ENCODE data around the gene FBXL17.

FBXL17 gene

GRCh38 chr5:107821288-107821687 lies 560.6 kb downstream of the FBXL17 start:
- Histone ChIP-seq H3K27me3 (ENCODE audit: insufficient read depth, low read length, poor library complexity, severe bottlenecking) (no peaks in the 10 kb centered on the region), H3K4me2 (ENCODE audit: low read depth, low read length, poor library complexity, severe bottlenecking) (no peak overlapping the region), H3K9ac (ENCODE audit: low read depth, low read length, poor library complexity, severe bottlenecking) (no peak overlapping the region), H3K9me2 (replicated peaks; ENCODE audit: low read depth, low read length) (no peaks in the 10 kb centered on the region), H3F3A (ENCODE audit: low read depth) (no peaks in the 10 kb centered on the region), H3K4me3 (ENCODE audit: low read length, poor library complexity, severe bottlenecking) (no peak overlapping the region), H3K79me2 (ENCODE audit: insufficient read depth, low read length) (no peaks in the 10 kb centered on the region), H3K4me1 (ENCODE audit: insufficient read depth, low read length, poor library complexity, severe bottlenecking) (no peaks in the 10 kb centered on the region), H2AFZ (ENCODE audit: low read length) (no peak overlapping the region), H4K20me1 (ENCODE audit: insufficient read depth, low read length, poor library complexity, severe bottlenecking) (no peaks in the 10 kb centered on the region), H3K9me3 (ENCODE audit: insufficient read depth, low read depth, low read length) (no peaks in the 10 kb centered on the region), H3K36me3 (ENCODE audit: insufficient read depth, low read length) (no peaks in the 10 kb centered on the region)
- TF ChIP-seq, protein P1, sequence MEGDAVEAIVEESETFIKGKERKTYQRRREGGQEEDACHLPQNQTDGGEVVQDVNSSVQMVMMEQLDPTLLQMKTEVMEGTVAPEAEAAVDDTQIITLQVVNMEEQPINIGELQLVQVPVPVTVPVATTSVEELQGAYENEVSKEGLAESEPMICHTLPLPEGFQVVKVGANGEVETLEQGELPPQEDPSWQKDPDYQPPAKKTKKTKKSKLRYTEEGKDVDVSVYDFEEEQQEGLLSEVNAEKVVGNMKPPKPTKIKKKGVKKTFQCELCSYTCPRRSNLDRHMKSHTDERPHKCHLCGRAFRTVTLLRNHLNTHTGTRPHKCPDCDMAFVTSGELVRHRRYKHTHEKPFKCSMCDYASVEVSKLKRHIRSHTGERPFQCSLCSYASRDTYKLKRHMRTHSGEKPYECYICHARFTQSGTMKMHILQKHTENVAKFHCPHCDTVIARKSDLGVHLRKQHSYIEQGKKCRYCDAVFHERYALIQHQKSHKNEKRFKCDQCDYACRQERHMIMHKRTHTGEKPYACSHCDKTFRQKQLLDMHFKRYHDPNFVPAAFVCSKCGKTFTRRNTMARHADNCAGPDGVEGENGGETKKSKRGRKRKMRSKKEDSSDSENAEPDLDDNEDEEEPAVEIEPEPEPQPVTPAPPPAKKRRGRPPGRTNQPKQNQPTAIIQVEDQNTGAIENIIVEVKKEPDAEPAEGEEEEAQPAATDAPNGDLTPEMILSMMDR (conservative IDR thresholded peaks at IDR 0.05; ENCODE audit: low read length), result no peak
- TF ChIP-seq EZH2phosphoT487 (IDR thresholded peaks at IDR 0.05; ENCODE audit: borderline replicate concordance), result no peak

DNA sequence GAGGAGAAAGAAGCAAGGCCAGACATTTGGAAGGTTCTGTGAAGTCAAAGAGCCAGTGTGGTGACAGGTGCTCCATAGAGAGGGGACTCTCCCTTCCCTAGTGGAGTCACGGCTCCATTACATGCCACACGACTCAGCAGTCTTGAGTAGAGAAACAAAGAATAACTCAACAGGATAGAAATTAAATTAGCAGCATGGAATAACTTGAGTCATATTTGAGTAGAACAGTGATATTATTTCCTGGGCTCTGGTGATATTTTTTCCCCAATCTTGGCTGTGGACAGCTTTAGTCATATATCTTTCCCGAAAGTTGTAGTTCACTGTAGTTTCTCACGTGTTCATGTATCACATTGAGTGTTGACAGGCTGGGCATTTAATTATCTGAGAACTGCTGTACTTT lies 561.5 kb downstream of the FBXL17 start:
- H3K4me3 ChIP-seq (ENCODE audit: low read length, poor library complexity, severe bottlenecking), result no peak overlapping the region
- H3K27me3 ChIP-seq (ENCODE audit: insufficient read depth, low read length, poor library complexity, severe bottlenecking), result no peaks in the 10 kb centered on the region
- H2AFZ ChIP-seq (ENCODE audit: low read length), result no peak overlapping the region

DNA sequence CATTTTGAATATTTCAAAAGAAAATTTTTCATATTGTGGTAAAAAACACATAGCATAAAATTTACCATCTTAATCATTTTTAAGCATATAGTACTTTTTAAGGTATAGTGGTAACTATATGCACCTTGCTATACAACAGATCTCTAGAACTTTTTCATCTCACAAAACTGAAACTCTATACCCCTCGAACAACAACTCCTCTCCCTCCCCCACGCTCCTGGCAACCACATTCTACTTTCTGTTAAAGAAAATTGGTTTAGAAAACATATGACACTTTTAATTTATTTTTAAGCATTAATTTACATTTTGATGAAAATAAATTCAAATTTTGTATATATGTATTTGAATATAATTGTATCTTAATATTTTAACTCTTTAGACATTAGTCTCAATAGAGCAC lies 563.9 kb downstream of the FBXL17 start:
- Histone ChIP-seq H3K4me3 (ENCODE audit: low read length, poor library complexity, severe bottlenecking) (no peak overlapping the region), H2AFZ (ENCODE audit: low read length) (no peak overlapping the region), H3F3A (ENCODE audit: low read depth) (no peaks in the 10 kb centered on the region), H3K36me3 (ENCODE audit: insufficient read depth, low read length) (no peaks in the 10 kb centered on the region), H3K4me2 (ENCODE audit: low read depth, low read length, poor library complexity, severe bottlenecking) (no peak overlapping the region), H3K27me3 (ENCODE audit: insufficient read depth, low read length, poor library complexity, severe bottlenecking) (no peaks in the 10 kb centered on the region), H3K79me2 (ENCODE audit: insufficient read depth, low read length) (no peaks in the 10 kb centered on the region), H3K4me1 (ENCODE audit: insufficient read depth, low read length, poor library complexity, severe bottlenecking) (no peaks in the 10 kb centered on the region), H4K20me1 (ENCODE audit: insufficient read depth, low read length, poor library complexity, severe bottlenecking) (no peaks in the 10 kb centered on the region), H3K9me2 (replicated peaks; ENCODE audit: low read depth, low read length) (no peaks in the 10 kb centered on the region), H3K9me3 (ENCODE audit: insufficient read depth, low read depth, low read length) (no peaks in the 10 kb centered on the region), H3K9ac (ENCODE audit: low read depth, low read length, poor library complexity, severe bottlenecking) (no peak overlapping the region)
- no peak for TF ChIP-seq EZH2phosphoT487 (IDR thresholded peaks at IDR 0.05; ENCODE audit: borderline replicate concordance)
- TF ChIP-seq, protein P1 (conservative IDR thresholded peaks at IDR 0.05; ENCODE audit: low read length), result no peak

More for the DNA sequence above, 561.5 kb downstream of the FBXL17 start:
- no peaks in the 10 kb centered on the region for H3K9me2 ChIP-seq (replicated peaks; ENCODE audit: low read depth, low read length)
- no peaks in the 10 kb centered on the region for H3K9me3 ChIP-seq (ENCODE audit: insufficient read depth, low read depth, low read length)
- TF ChIP-seq, protein P1 (conservative IDR thresholded peaks at IDR 0.05; ENCODE audit: low read length), result no peak
- TF ChIP-seq EZH2phosphoT487 (IDR thresholded peaks at IDR 0.05; ENCODE audit: borderline replicate concordance), result no peak
- H4K20me1 ChIP-seq (ENCODE audit: insufficient read depth, low read length, poor library complexity, severe bottlenecking), result no peaks in the 10 kb centered on the region
- H3K4me2 ChIP-seq (ENCODE audit: low read depth, low read length, poor library complexity, severe bottlenecking), result no peak overlapping the region
- no peak overlapping the region for H3K9ac ChIP-seq (ENCODE audit: low read depth, low read length, poor library complexity, severe bottlenecking)
- no peaks in the 10 kb centered on the region for H3K4me1 ChIP-seq (ENCODE audit: insufficient read depth, low read length, poor library complexity, severe bottlenecking)
- H3K79me2 ChIP-seq (ENCODE audit: insufficient read depth, low read length), result no peaks in the 10 kb centered on the region
- no peaks in the 10 kb centered on the region for H3K36me3 ChIP-seq (ENCODE audit: insufficient read depth, low read length)
- no peaks in the 10 kb centered on the region for H3F3A ChIP-seq (ENCODE audit: low read depth)
